ENCODE measurements around the gene ELL3.

The ELL3 gene

DNA sequence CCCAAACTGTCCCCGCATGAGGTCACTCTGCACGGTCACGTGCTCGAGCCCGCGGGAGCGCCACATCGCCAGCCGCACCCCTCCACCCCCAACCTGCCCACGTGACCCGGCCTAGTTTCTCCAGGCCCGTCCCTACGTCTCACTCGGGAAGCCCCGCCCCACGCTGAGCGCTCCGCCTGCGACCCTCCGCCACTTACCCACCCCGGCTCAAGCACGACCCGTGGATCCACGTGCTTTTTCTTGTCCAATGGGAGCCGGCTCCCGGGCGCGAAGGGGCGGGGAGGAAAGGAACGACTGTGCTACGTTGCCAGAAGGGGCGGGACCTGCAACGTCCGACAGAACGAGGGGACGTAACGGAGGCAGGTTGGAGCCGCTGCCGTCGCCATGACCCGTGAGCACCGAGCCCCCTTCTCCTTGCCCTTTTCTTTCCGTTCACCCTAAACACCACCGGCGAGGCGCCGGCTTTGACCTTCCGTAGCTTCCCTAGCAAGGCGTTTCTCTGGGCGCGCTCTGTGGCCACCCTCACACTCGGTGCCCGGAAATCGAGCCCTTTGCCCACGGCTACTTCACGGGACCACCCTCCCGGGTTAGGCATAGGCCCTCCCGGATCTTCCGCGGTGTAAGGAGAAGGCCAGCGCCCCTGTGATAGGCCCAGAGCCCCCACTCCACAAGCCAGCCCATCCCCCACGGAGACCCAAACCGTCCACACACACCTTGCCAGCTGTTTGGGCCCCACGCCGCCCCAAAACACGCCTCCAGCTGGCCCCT is 15.4 kb upstream of the ELL3 start, which contains the start of gene SERF2:
TSS of gene SERF2 (plus strand) at position 328 of the 768 bp plus-strand sequence. CDS start at position 385, 57 bp downstream.
- Histone ChIP-seq H3K9me3 (replicated peaks; ENCODE audit: insufficient read depth, low read length) (no peaks in the 10 kb centered on the region), H3K27ac (ENCODE audit: low read length) (peak within 1 kb of the TSS; percentile 71; the same call in 1 of the 2 replicates), H3K27me3 (replicated peaks; ENCODE audit: insufficient read depth, low read length) (no peaks in the 10 kb centered on the region), H2AFZ (ENCODE audit: low read length) (peak within 1 kb of the TSS; percentile 63), H3K4me1 (ENCODE audit: low read length) (peaks cover 13% of the 10 kb centered on the region), H3K36me3 (replicated peaks; ENCODE audit: insufficient read depth, low read length) (no peaks in the 10 kb centered on the region), H3K4me3 (ENCODE audit: low read length) (peak within 1 kb of the TSS; percentile 100), H3K9ac (ENCODE audit: low read length) (peak within 1 kb of the TSS; percentile 99), H3K9me2 (replicated peaks; ENCODE audit: insufficient read depth, low read length) (no peaks in the 10 kb centered on the region), H3K4me2 (ENCODE audit: low read depth, low read length) (peak within 1 kb of the TSS; percentile 91), H3F3A (ENCODE audit: insufficient read depth, low read length) (peaks cover 17% of the 10 kb centered on the region), H4K20me1 (ENCODE audit: insufficient read depth, low read length) (no peaks in the 10 kb centered on the region), H3K79me2 (ENCODE audit: low read length) (peaks cover 31% of the 10 kb centered on the region)
- DNase-seq: peak; percentile 99
- TF ChIP-seq EZH2 (optimal IDR thresholded peaks at IDR 0.05; ENCODE audit: low read depth, low read length): no peak
- TF ChIP-seq, protein P1, sequence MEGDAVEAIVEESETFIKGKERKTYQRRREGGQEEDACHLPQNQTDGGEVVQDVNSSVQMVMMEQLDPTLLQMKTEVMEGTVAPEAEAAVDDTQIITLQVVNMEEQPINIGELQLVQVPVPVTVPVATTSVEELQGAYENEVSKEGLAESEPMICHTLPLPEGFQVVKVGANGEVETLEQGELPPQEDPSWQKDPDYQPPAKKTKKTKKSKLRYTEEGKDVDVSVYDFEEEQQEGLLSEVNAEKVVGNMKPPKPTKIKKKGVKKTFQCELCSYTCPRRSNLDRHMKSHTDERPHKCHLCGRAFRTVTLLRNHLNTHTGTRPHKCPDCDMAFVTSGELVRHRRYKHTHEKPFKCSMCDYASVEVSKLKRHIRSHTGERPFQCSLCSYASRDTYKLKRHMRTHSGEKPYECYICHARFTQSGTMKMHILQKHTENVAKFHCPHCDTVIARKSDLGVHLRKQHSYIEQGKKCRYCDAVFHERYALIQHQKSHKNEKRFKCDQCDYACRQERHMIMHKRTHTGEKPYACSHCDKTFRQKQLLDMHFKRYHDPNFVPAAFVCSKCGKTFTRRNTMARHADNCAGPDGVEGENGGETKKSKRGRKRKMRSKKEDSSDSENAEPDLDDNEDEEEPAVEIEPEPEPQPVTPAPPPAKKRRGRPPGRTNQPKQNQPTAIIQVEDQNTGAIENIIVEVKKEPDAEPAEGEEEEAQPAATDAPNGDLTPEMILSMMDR (IDR thresholded peaks at IDR 0.05; ENCODE audit: low read length): no peak

GRCh38 chr15:43789409-43789808 is 12.6 kb upstream of the ELL3 start:
- TF ChIP-seq EZH2 (optimal IDR thresholded peaks at IDR 0.05; ENCODE audit: low read depth, low read length) (no peak), EZH2phosphoT487 (IDR thresholded peaks at IDR 0.05; ENCODE audit: low read length) (no peak)
- TF ChIP-seq, protein P1 (IDR thresholded peaks at IDR 0.05; ENCODE audit: low read length): no peak
- H3K4me2 ChIP-seq (ENCODE audit: low read depth, low read length): peak overlapping the region; percentile 65
- no peaks in the 10 kb centered on the region for H3K36me3 ChIP-seq (replicated peaks; ENCODE audit: insufficient read depth, low read length)
- no peak for DNase-seq
- H3K27me3 ChIP-seq (replicated peaks; ENCODE audit: insufficient read depth, low read length): peaks cover 3% of the 10 kb centered on the region; the same call in 1 of the 2 replicates
- no peaks in the 10 kb centered on the region for H3K9me2 ChIP-seq (replicated peaks; ENCODE audit: insufficient read depth, low read length)
- H3F3A ChIP-seq (ENCODE audit: insufficient read depth, low read length): peaks cover 12% of the 10 kb centered on the region
- H3K79me2 ChIP-seq (ENCODE audit: low read length): peaks cover 22% of the 10 kb centered on the region
- no peak overlapping the region for H3K9ac ChIP-seq (ENCODE audit: low read length)
- H2AFZ ChIP-seq (ENCODE audit: low read length): peak overlapping the region; percentile 84
- no peaks in the 10 kb centered on the region for H3K9me3 ChIP-seq (replicated peaks; ENCODE audit: insufficient read depth, low read length)
- H3K4me3 ChIP-seq (ENCODE audit: low read length): peak overlapping the region; percentile 40
- no peaks in the 10 kb centered on the region for H4K20me1 ChIP-seq (ENCODE audit: insufficient read depth, low read length)
- H3K27ac ChIP-seq (ENCODE audit: low read length): peak overlapping the region; percentile 3; the same call in 1 of the 2 replicates
- H3K4me1 ChIP-seq (ENCODE audit: low read length): peaks cover 13% of the 10 kb centered on the region

- H3K27ac ChIP-seq (ENCODE audit: low read length): no peak overlapping the region
- H3K9me3 ChIP-seq (replicated peaks; ENCODE audit: insufficient read depth, low read length): no peaks in the 10 kb centered on the region
- H2AFZ ChIP-seq (ENCODE audit: low read length): no peak overlapping the region
- DNase-seq: no peak
- peaks cover 16% of the 10 kb centered on the region; the same call in 1 of the 2 replicates for H3F3A ChIP-seq (ENCODE audit: insufficient read depth, low read length)
- no peaks in the 10 kb centered on the region for H3K9me2 ChIP-seq (replicated peaks; ENCODE audit: insufficient read depth, low read length)
- H3K4me2 ChIP-seq (ENCODE audit: low read depth, low read length): no peak overlapping the region
- no peaks in the 10 kb centered on the region for H3K79me2 ChIP-seq (ENCODE audit: low read length)
- no peaks in the 10 kb centered on the region for H3K36me3 ChIP-seq (replicated peaks; ENCODE audit: insufficient read depth, low read length)
- no peak overlapping the region for H3K9ac ChIP-seq (ENCODE audit: low read length)
- H3K4me3 ChIP-seq (ENCODE audit: low read length): no peak overlapping the region
- H3K4me1 ChIP-seq (ENCODE audit: low read length): peaks cover 3% of the 10 kb centered on the region; the same call in 1 of the 2 replicates
- peaks cover 52% of the 10 kb centered on the region for H3K27me3 ChIP-seq (replicated peaks; ENCODE audit: insufficient read depth, low read length)
- no peak for TF ChIP-seq EZH2 (optimal IDR thresholded peaks at IDR 0.05; ENCODE audit: low read depth, low read length)
- TF ChIP-seq, protein P1 (IDR thresholded peaks at IDR 0.05; ENCODE audit: low read length): no peak
- TF ChIP-seq EZH2phosphoT487 (IDR thresholded peaks at IDR 0.05; ENCODE audit: low read length): no peak
- no peaks in the 10 kb centered on the region; the same call in 1 of the 2 replicates for H4K20me1 ChIP-seq (ENCODE audit: insufficient read depth, low read length)
Measured at GRCh38 chr15:43779016-43779415, 2.2 kb upstream of the ELL3 start.

Data from MM.1S (cell line).